ENCODE results near the gene SGCD.

SGCD gene

GRCh38 chr5:156471893-156472292 is 144.9 kb downstream of the SGCD start:
- DNase-seq, result no peak

GRCh38 chr5:156473269-156473908 is 146.4 kb downstream of the SGCD start:
- DNase-seq, result no peak

GRCh38 chr5:156474251-156474650 is 147.3 kb downstream of the SGCD start:
- DNase-seq, result no peak

GRCh38 chr5:156475182-156476157 is 148.5 kb downstream of the SGCD start:
- DNase-seq, result no peak

- DNase-seq, result no peak
These were observed 149.2 kb downstream of the SGCD start for GRCh38 chr5:156476158-156476551.

- no peak for DNase-seq
These were observed 149.7 kb downstream of the SGCD start for GRCh38 chr5:156476678-156477077.

GRCh38 chr5:156477196-156477595 is 150.2 kb downstream of the SGCD start:
- DNase-seq, result no peak

GRCh38 chr5:156479849-156480248 is 152.9 kb downstream of the SGCD start:
- DNase-seq, result no peak

GRCh38 chr5:156481741-156482140 is 154.8 kb downstream of the SGCD start:
- no peak for DNase-seq

GRCh38 chr5:156482818-156483217 is 155.9 kb downstream of the SGCD start:
- DNase-seq, result no peak

GRCh38 chr5:156486394-156487238 is 159.7 kb downstream of the SGCD start:
- DNase-seq, result no peak

GRCh38 chr5:156491766-156492165 is 164.8 kb downstream of the SGCD start:
- DNase-seq, result no peak

- DNase-seq, result no peak
These were observed 169.3 kb downstream of the SGCD start for GRCh38 chr5:156496291-156496690.

- no peak for DNase-seq
These were observed 170.8 kb downstream of the SGCD start for GRCh38 chr5:156497804-156498208.

- DNase-seq, result no peak
These were observed 171.4 kb downstream of the SGCD start for GRCh38 chr5:156498226-156498980.

- no peak for DNase-seq
These were observed 173.8 kb downstream of the SGCD start for GRCh38 chr5:156500755-156501154.

GRCh38 chr5:156505101-156505500 is 178.1 kb downstream of the SGCD start:
- DNase-seq, result peak; percentile 64

- no peak for DNase-seq
These were observed 186.3 kb downstream of the SGCD start for GRCh38 chr5:156513123-156513815.

- DNase-seq, result no peak
These were observed 188.2 kb downstream of the SGCD start for GRCh38 chr5:156515121-156515520.

GRCh38 chr5:156515803-156516360 is 188.9 kb downstream of the SGCD start:
- no peak for DNase-seq
